HepG2 (cell line): Measurements from ENCODE around the gene LIPT1. TPM values are rescaled to one million over a fixed set of nuclear protein-coding genes. Genes with fewer than 3 reads are reported as not detected.

ENCODE experiments used
- ARID3A ChIP-seq: IDR thresholded peaks from 2 replicates; pipeline ENCODE4 v1.6.1; 2012; ENCODE audit warnings: low read depth, low read length, improper control_type of control experiment
- ATM ChIP-seq: fragments of 450-650 bp; IDR thresholded peaks from 2 replicates; pipeline ENCODE4 v1.7.1; 2017; ENCODE audit warnings: mild to moderate bottlenecking, borderline replicate concordance
- BRF2 ChIP-seq: sonication (generic); formaldehyde crosslinking; IDR thresholded peaks from 2 replicates; pipeline ENCODE4 v1.8.1; 2022; ENCODE audit warnings: mild to moderate bottlenecking, missing genetic modification reagents
- CCAR2 ChIP-seq: fragments of 200-400 bp; formaldehyde crosslinking; optimal IDR thresholded peaks from 2 replicates; pipeline ENCODE3; 2018; ENCODE audit warnings: low read depth, mild to moderate bottlenecking, low read length, moderate library complexity
- CEBPZ ChIP-seq: IDR thresholded peaks from 2 replicates; pipeline ENCODE4 v1.6.1; 2012; ENCODE audit warnings: low read length, improper control_type of control experiment
- HHEX ChIP-seq: IDR thresholded peaks from 2 replicates; pipeline ENCODE4 v1.6.1; 2016; ENCODE audit warnings: control low read depth
- HNF4A ChIP-seq: sonication (generic); formaldehyde crosslinking; IDR thresholded peaks from 2 replicates; pipeline ENCODE4 v1.4.0; 2020; ENCODE audit warnings: missing genetic modification reagents
- KLF9 ChIP-seq: IDR thresholded peaks from 2 replicates; pipeline ENCODE4 v1.6.1; 2016; ENCODE audit warnings: low read depth
- PHF8 ChIP-seq: sonication (generic); formaldehyde crosslinking; IDR thresholded peaks from 2 replicates; pipeline ENCODE4 v1.5.0; 2020; ENCODE audit warnings: missing genetic modification reagents
- SIX4 ChIP-seq: sonication (generic); formaldehyde crosslinking; IDR thresholded peaks from 2 replicates; pipeline ENCODE4 v1.4.0; 2020; ENCODE audit warnings: missing genetic modification reagents
- THAP8 ChIP-seq: sonication (generic); formaldehyde crosslinking; IDR thresholded peaks from 2 replicates; pipeline ENCODE4 v1.5.1; 2020; ENCODE audit warnings: missing genetic modification reagents, mild to moderate bottlenecking, borderline replicate concordance
- U2AF2 ChIP-seq: fragments of 200-400 bp; formaldehyde crosslinking; IDR thresholded peaks from 2 replicates; pipeline ENCODE4 v1.6.1; 2017; ENCODE audit warnings: low read depth, mild to moderate bottlenecking, low read length
- ZBTB38 ChIP-seq: sonication (generic); formaldehyde crosslinking; IDR thresholded peaks from 2 replicates; pipeline ENCODE4 v1.5.1; 2020; ENCODE audit warnings: mild to moderate bottlenecking, missing genetic modification reagents
- ZKSCAN5 ChIP-seq: sonication (generic); formaldehyde crosslinking; IDR thresholded peaks from 2 replicates; pipeline ENCODE4 v1.5.1; 2020; ENCODE audit warnings: mild to moderate bottlenecking, missing genetic modification reagents
- ZNF362 ChIP-seq: sonication (generic); formaldehyde crosslinking; IDR thresholded peaks from 2 replicates; pipeline ENCODE4 v1.4.0; 2020; ENCODE audit warnings: missing genetic modification reagents, mild to moderate bottlenecking, borderline replicate concordance
- ZNF550 ChIP-seq: sonication (generic); formaldehyde crosslinking; IDR thresholded peaks from 2 replicates; pipeline ENCODE4 v1.4.0; 2020; ENCODE audit warnings: mild to moderate bottlenecking, missing genetic modification reagents, borderline replicate concordance
- ZNF574 ChIP-seq: sonication (generic); formaldehyde crosslinking; IDR thresholded peaks from 2 replicates; pipeline ENCODE4 v1.4.0; 2020; ENCODE audit warnings: missing genetic modification reagents
- polyA plus RNA-seq, 8 experiments: library from polyadenylated mRNA; depleted of rRNA in 3 of 8; stranded (reverse) in 7 of 8; unstranded in 1 of 8; fragments of >200 nt; fragmentation: Illumina TruSeq in 4 of 8; extraction: Trizol in 4 of 8; gene quantifications; 2 replicates each; pipeline versions ENCODE4 v1.2.1 to v1.2.3, GENCODE V29; 2011 to 2016; ENCODE audit warnings: low read depth in 4 of 8, missing spikeins in 1 of 8, mixed read lengths in 1 of 8; ENCODE audit not compliant: insufficient read depth in 1 of 8
- total RNA-seq, 5 experiments: library from RNA; depleted of rRNA; stranded (reverse); fragments of >200 nt; fragmentation: Illumina TruSeq; extraction: Trizol; gene quantifications; 2 replicates each; pipeline ENCODE4 v1.2.3, GENCODE V29; 2016; ENCODE audit warnings: low read depth in 1 of 5

The LIPT1 gene
- total and polyA plus RNA-seq, 2 of the 13 experiments (the other 11 are each of a cell fraction or from before 2014, with no cell fraction given), result 8.0 to 9.6 TPM

- TF ChIP-seq ZNF362 (CRISPR knock-in tag) (peak; percentile 25), SIX4 (CRISPR knock-in tag) (no peak), BRF2 (CRISPR knock-in tag) (no peak; the same call in 1 of the 2 replicates), KLF9 (CRISPR knock-in tag) (no peak; the same call in 1 of the 2 replicates), ZBTB38 (CRISPR knock-in tag) (peak; percentile 87), U2AF2 (no peak), ATM (no peak), HNF4A (CRISPR knock-in tag) (0 out of 2 replicates have a peak, but pooled peaks have one; percentile 10), ZKSCAN5 (CRISPR knock-in tag) (0 out of 2 replicates have a peak, but pooled peaks have one; percentile 50), PHF8 (CRISPR knock-in tag) (peak; percentile 88), CEBPZ (no peak), THAP8 (CRISPR knock-in tag) (peak; percentile 42; the same call in 1 of the 2 replicates), ZNF550 (no peak), ZNF574 (peak; percentile 84), HHEX (no peak), CCAR2 (no peak), ARID3A (no peak)
Measured at GRCh38 chr2:99141110-99142108, 13.4 kb upstream of the LIPT1 start, which contains the start of gene C2orf15 (continued).
